Keratinocyte (primary cell): ENCODE data around the gene CREB3L2. TPM values are rescaled to one million over a fixed set of nuclear protein-coding genes. Genes with fewer than 3 reads are reported as not detected.
A peak's percentile ranks its signal among the peaks of the same experiment; 100 is the strongest.

Experiments
- DNase-seq: peaks from one replicate; pipeline ENCODE4 v3.0.0-alpha.2; 2011; ENCODE audit warnings: low read depth, missing footprints, low spot score
- FAIRE-seq: peaks from 2 replicates; lab custom pipeline; 2011; peaks lifted over from hg19 to GRCh38; lab: Jason Lieb, UNC
- H2AFZ ChIP-seq: 2 replicates; pipeline ENCODE4 v1.6.0; 2012; ENCODE audit warnings: low read length, control low read depth, inconsistent platforms; ENCODE audit not compliant: control insufficient read depth
- H3K27ac ChIP-seq: 2 replicates; pipeline ENCODE4 v1.5.1; 2011; ENCODE audit warnings: low read length; ENCODE audit not compliant: control insufficient read depth, insufficient read depth
- H3K27me3 ChIP-seq: 3 replicates; pipeline ENCODE4 v1.6.0; 2011; ENCODE audit warnings: low read length; ENCODE audit not compliant: control insufficient read depth, insufficient read depth; ENCODE audit errors: extremely low read depth
- H3K36me3 ChIP-seq, 2 experiments: 2 replicates in 1 of 2; 3 replicates in 1 of 2; pipeline ENCODE4 v1.5.1; 2011; ENCODE audit warnings: low read length in 2 of 2, mild to moderate bottlenecking in 1 of 2; ENCODE audit not compliant: control insufficient read depth in 2 of 2, insufficient read depth in 2 of 2; ENCODE audit errors: extremely low read depth in 1 of 2
- H3K4me1 ChIP-seq: 3 replicates; pipeline ENCODE4 v1.5.1; 2011; ENCODE audit warnings: low read length; ENCODE audit not compliant: control insufficient read depth, insufficient read depth; ENCODE audit errors: extremely low read depth
- H3K4me2 ChIP-seq: 3 replicates; pipeline ENCODE4 v1.6.0; 2011; ENCODE audit warnings: low read depth, low read length; ENCODE audit not compliant: control insufficient read depth, insufficient read depth; ENCODE audit errors: extremely low read depth
- H3K4me3 ChIP-seq, 3 experiments: fragments of 200-600 bp in 1 of 3; sonication (generic) in 1 of 3; 2 replicates in 2 of 3; 3 replicates in 1 of 3; pipeline ENCODE4 v1.5.1; 2011 to 2016; ENCODE audit warnings: low read length in 3 of 3, mild to moderate bottlenecking in 3 of 3, control low read depth in 2 of 3, inconsistent platforms in 1 of 3, low read depth in 1 of 3, mixed read lengths in 1 of 3, mixed run types in 1 of 3, moderate library complexity in 1 of 3; ENCODE audit not compliant: control insufficient read depth in 2 of 3, insufficient read depth in 2 of 3; ENCODE audit errors: extremely low read depth in 1 of 3
- H3K79me2 ChIP-seq: 2 replicates; pipeline ENCODE4 v1.6.0; 2012; ENCODE audit warnings: low read length; ENCODE audit not compliant: control insufficient read depth, insufficient read depth
- H3K9ac ChIP-seq: 3 replicates; pipeline ENCODE4 v1.6.0; 2011; ENCODE audit warnings: low read length; ENCODE audit not compliant: control insufficient read depth, insufficient read depth; ENCODE audit errors: extremely low read depth
- H3K9me1 ChIP-seq: 3 replicates; pipeline ENCODE4 v1.6.0; 2011; ENCODE audit warnings: low read length; ENCODE audit not compliant: control insufficient read depth, insufficient read depth; ENCODE audit errors: extremely low read depth
- H3K9me3 ChIP-seq: 2 replicates; pipeline ENCODE4 v1.5.1; 2012; ENCODE audit warnings: low read depth, low read length; ENCODE audit not compliant: control insufficient read depth
- H4K20me1 ChIP-seq: 3 replicates; pipeline ENCODE4 v1.6.0; 2011; ENCODE audit warnings: low read length; ENCODE audit not compliant: control insufficient read depth, insufficient read depth; ENCODE audit errors: extremely low read depth
- CTCF ChIP-seq, 3 experiments: IDR thresholded peaks in 1 of 3; conservative IDR thresholded peaks in 1 of 3; optimal IDR thresholded peaks in 1 of 3; 2 replicates in 2 of 3; 3 replicates in 1 of 3; pipeline versions ENCODE3 to v1.5.1; 2011; ENCODE audit warnings: low read length in 3 of 3, mild to moderate bottlenecking in 3 of 3, moderate library complexity in 2 of 3, control low read depth in 1 of 3, inconsistent platforms in 1 of 3; ENCODE audit not compliant: insufficient read depth in 2 of 3; ENCODE audit errors: extremely low read depth in 1 of 3
- EZH2 ChIP-seq: IDR thresholded peaks from one replicate; pipeline ENCODE4 v1.6.1; 2012; ENCODE audit warnings: inconsistent platforms, mild to moderate bottlenecking, low read length, moderate library complexity
- dilution Hi-C: fragments of 300-500 bp; cut with MboI; formaldehyde crosslinking; loops from one replicate; pipeline ENCODE4 v1.7.0; 2020; ENCODE audit warnings: low sequenced_read_pairs; ENCODE audit not compliant: extremely low pct_ligation_motif_present
- polyA plus RNA-seq, 5 experiments: library from polyadenylated mRNA; depleted of rRNA in 3 of 5; stranded (reverse) in 3 of 5; stranded (forward) in 1 of 5; unstranded in 1 of 5; fragments of >200 nt; gene quantifications; 1 replicate in 1 of 5; 2 replicates in 3 of 5; 3 replicates in 1 of 5; pipeline versions ENCODE4 v1.2.1 to v1.2.3, GENCODE V29; 2011 to 2012; ENCODE audit warnings: missing spikeins in 2 of 5, low read depth in 1 of 5, low replicate concordance in 1 of 5

Gene CREB3L2
- polyA plus RNA-seq, 1 donor (not counting 4 experiments of a cell fraction or from before 2014, with no cell fraction given) = 12.8 TPM

- peak overlapping the region; percentile 37 for H3K4me2 ChIP-seq
- H3K9ac ChIP-seq = no peak overlapping the region
- H3K4me1 ChIP-seq = no peaks in the 10 kb centered on the region
- H4K20me1 ChIP-seq = no peaks in the 10 kb centered on the region
- no peaks in the 10 kb centered on the region for H3K36me3 ChIP-seq
- dilution Hi-C loops = no loop called here
- no peak for FAIRE-seq
- peak overlapping the region in 1 of 3 experiments; percentile 34 for H3K4me3 ChIP-seq
- TF ChIP-seq EZH2 (no peak), CTCF (optimal IDR thresholded peaks at IDR 0.05 in 1 of 3, IDR thresholded peaks at IDR 0.05 in 1 of 3, conservative IDR thresholded peaks at IDR 0.05 in 1 of 3; ENCODE audit: extremely low read depth in 1 of 3, insufficient read depth in 2 of 3, low read length in 3 of 3) (no peak)
- no peak overlapping the region for H2AFZ ChIP-seq
- peaks cover 46% of the 10 kb centered on the region for H3K27me3 ChIP-seq
- H3K27ac ChIP-seq = no peak overlapping the region
- H3K9me1 ChIP-seq = no peaks in the 10 kb centered on the region
- no peaks in the 10 kb centered on the region for H3K9me3 ChIP-seq
- no peak for DNase-seq
- no peaks in the 10 kb centered on the region for H3K79me2 ChIP-seq
These were observed 155.4 kb downstream of the CREB3L2 start for GRCh38 chr7:137846549-137846826.

DNA sequence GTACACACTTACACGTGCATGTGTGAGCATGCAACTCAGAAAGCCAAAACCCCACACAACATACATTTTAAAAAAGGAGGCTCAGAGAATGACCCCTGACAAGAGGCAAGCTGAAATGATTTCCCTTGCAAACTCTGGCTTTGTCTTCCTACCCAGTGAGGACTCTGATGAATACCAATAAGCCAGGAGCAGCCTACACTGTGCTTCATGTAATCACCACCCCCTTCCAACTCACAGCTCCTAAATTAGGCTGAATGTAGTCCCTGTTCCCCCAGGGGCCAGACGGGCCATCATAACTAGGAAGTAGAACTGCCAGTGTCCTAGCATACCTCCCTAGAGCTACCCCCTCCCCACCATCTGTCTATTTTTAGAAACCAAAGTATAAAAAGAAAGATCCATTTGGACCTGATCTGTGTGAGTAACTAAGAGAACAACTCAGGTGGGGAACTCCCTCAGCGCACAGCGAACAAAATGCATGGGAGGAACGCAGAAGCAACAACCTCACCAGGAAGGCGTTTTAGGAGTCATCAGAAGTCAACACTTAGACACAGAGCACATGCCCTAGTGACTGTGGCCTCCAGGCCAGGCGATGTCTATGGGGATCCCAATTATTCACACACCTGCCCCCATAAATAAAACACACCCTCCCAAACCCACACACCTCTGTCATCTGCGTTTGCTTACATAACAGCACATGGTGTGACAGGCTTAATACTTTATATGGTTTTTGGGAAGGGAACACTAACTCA lies 157.0 kb downstream of the CREB3L2 start:
- dilution Hi-C loops = no loop called here
- no peak for TF ChIP-seq EZH2
- TF ChIP-seq CTCF (optimal IDR thresholded peaks at IDR 0.05 in 1 of 3, IDR thresholded peaks at IDR 0.05 in 1 of 3, conservative IDR thresholded peaks at IDR 0.05 in 1 of 3; ENCODE audit: extremely low read depth in 1 of 3, insufficient read depth in 2 of 3, low read length in 3 of 3) = no peak
- no peaks in the 10 kb centered on the region for H3K9me3 ChIP-seq
- no peak overlapping the region for H3K4me2 ChIP-seq
- DNase-seq (no peak), FAIRE-seq (no peak)
- H3K4me3 ChIP-seq = no peak overlapping the region
- H3K27ac ChIP-seq = no peak overlapping the region
- no peaks in the 10 kb centered on the region for H3K9me1 ChIP-seq
- H3K36me3 ChIP-seq = no peaks in the 10 kb centered on the region
- H3K27me3 ChIP-seq = peaks cover 46% of the 10 kb centered on the region
- no peaks in the 10 kb centered on the region for H4K20me1 ChIP-seq
- H3K4me1 ChIP-seq = no peaks in the 10 kb centered on the region
- H3K9ac ChIP-seq = no peak overlapping the region
- H3K79me2 ChIP-seq = no peaks in the 10 kb centered on the region
- no peak overlapping the region for H2AFZ ChIP-seq
